HL-60 (cell line): ENCODE measurements around the gene PROCA1.

Experiments used
- CTCF ChIP-seq: IDR thresholded peaks from one replicate; pipeline ENCODE4 v1.5.1; 2011; ENCODE audit warnings: low read length, control low read depth, inconsistent platforms; ENCODE audit not compliant: insufficient read depth
- REST ChIP-seq: IDR thresholded peaks from 2 replicates; pipeline ENCODE4 v1.6.1; 2012; ENCODE audit warnings: low read depth; ENCODE audit not compliant: insufficient replicate concordance
- SPI1 ChIP-seq: IDR thresholded peaks from 2 replicates; pipeline ENCODE4 v1.6.1; 2012; ENCODE audit warnings: low read depth, mild to moderate bottlenecking, borderline replicate concordance

GRCh38 chr17:28737316-28737715 lies 25.6 kb upstream of the PROCA1 start:
- TF ChIP-seq SPI1 (no peak), CTCF (no peak), REST (no peak)
